Large intestine (tissue), 3 donors: ENCODE results near the gene AGAP3. TPM values are rescaled to one million over a fixed set of nuclear protein-coding genes. Genes with fewer than 3 reads are reported as not detected.

Experiments used
- DNase-seq, 2 donors: peaks; one replicate each; pipeline versions ENCODE4 v3.0.0 to v3.0.0-alpha.2; 2013
- H3K27ac ChIP-seq: one replicate; pipeline ENCODE4 v1.5.1; 2013; ENCODE audit warnings: low read length
- H3K27me3 ChIP-seq: 2 replicates; pipeline ENCODE4 v1.6.1; 2013; ENCODE audit warnings: low read length; ENCODE audit not compliant: control insufficient read depth, insufficient read depth
- H3K36me3 ChIP-seq: 2 replicates; pipeline ENCODE4 v1.6.1; 2013; ENCODE audit warnings: low read length; ENCODE audit not compliant: control insufficient read depth, insufficient read depth
- H3K4me1 ChIP-seq: one replicate; pipeline ENCODE4 v1.6.1; 2013; ENCODE audit warnings: low read length; ENCODE audit not compliant: control insufficient read depth, insufficient read depth
- H3K4me3 ChIP-seq: one replicate; pipeline ENCODE4 v1.5.1; 2013; ENCODE audit warnings: low read length
- H3K9me3 ChIP-seq: one replicate; pipeline ENCODE4 v1.6.1; 2013; ENCODE audit warnings: mild to moderate bottlenecking, low read depth, low read length, moderate library complexity; ENCODE audit not compliant: control insufficient read depth
- WGBS: methylation state at CpG from one replicate; pipeline ENCODE4 v1.1.5; 2013; ENCODE audit warnings: low lambda C conversion rate; ENCODE audit not compliant: insufficient coverage; 5-methylcytosine and 5-hydroxymethylcytosine counted together
- polyA plus RNA-seq: library from polyadenylated mRNA; unstranded; fragments of 120-200 nt; gene quantifications from one replicate; pipeline ENCODE4 v1.2.1, GENCODE V29; 2013

AGAP3 gene
- polyA plus RNA-seq, 1 donor: 58.0 TPM

DNA sequence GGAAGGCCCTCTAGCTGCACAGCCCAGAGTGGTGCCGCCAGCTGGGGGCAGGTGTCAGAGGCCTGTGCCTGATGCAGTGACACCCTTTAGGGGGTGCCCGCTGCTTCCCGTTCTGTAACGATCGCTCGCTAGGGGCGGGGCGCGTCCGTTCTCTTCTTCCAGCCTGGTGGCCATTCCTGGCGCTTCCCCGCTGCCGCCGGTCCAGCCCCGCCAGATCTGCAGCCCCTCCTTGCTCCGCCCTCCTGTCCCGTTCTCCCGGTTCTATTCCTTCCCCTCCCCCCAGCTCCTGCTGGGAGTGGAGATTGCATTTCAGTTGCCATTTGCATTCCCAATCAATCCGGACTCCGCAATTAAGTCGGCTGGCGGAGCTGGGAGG is 39.2 kb downstream of the AGAP3 start:
- Histone ChIP-seq H3K27me3 (no peaks in the 10 kb centered on the region), H3K36me3 (peaks cover 58% of the 10 kb centered on the region), H3K4me3 (peak overlapping the region; percentile 48), H3K27ac (no peak overlapping the region), H3K9me3 (peaks cover 7% of the 10 kb centered on the region), H3K4me1 (peaks cover 22% of the 10 kb centered on the region)
- WGBS: no CpG with 5 or more reads among the region's 22 CpGs
- DNase-seq: peak in 1 of 2 donors; percentile 51

- WGBS: no CpG with 5 or more reads among the region's 58 CpGs
- H3K4me3 ChIP-seq: peak overlapping the region; percentile 48
- peak in 1 of 2 donors; percentile 52 for DNase-seq
- H3K27me3 ChIP-seq: no peaks in the 10 kb centered on the region
- peaks cover 22% of the 10 kb centered on the region for H3K4me1 ChIP-seq
- H3K27ac ChIP-seq: no peak overlapping the region
- H3K36me3 ChIP-seq: peaks cover 58% of the 10 kb centered on the region
- H3K9me3 ChIP-seq: peaks cover 9% of the 10 kb centered on the region
These were observed 39.7 kb downstream of the AGAP3 start for GRCh38 chr7:151125846-151126481.

GRCh38 chr7:151126491-151127137 is 40.3 kb downstream of the AGAP3 start:
- H3K27me3 ChIP-seq: no peaks in the 10 kb centered on the region
- H3K4me3 ChIP-seq: no peak overlapping the region
- no peak overlapping the region for H3K27ac ChIP-seq
- peaks cover 15% of the 10 kb centered on the region for H3K9me3 ChIP-seq
- WGBS: no CpG with 5 or more reads among the region's 19 CpGs
- no peak for DNase-seq
- H3K36me3 ChIP-seq: peaks cover 59% of the 10 kb centered on the region
- peaks cover 22% of the 10 kb centered on the region for H3K4me1 ChIP-seq

- no peak overlapping the region for H3K4me3 ChIP-seq
- peaks cover 22% of the 10 kb centered on the region for H3K4me1 ChIP-seq
- H3K36me3 ChIP-seq: peaks cover 68% of the 10 kb centered on the region
- no peak overlapping the region for H3K27ac ChIP-seq
- no peaks in the 10 kb centered on the region for H3K27me3 ChIP-seq
- DNase-seq: no peak
- no CpG with 5 or more reads among the region's 14 CpGs for WGBS
- peaks cover 23% of the 10 kb centered on the region for H3K9me3 ChIP-seq
These were observed 41.9 kb downstream of the AGAP3 start for GRCh38 chr7:151128144-151128543.

DNA sequence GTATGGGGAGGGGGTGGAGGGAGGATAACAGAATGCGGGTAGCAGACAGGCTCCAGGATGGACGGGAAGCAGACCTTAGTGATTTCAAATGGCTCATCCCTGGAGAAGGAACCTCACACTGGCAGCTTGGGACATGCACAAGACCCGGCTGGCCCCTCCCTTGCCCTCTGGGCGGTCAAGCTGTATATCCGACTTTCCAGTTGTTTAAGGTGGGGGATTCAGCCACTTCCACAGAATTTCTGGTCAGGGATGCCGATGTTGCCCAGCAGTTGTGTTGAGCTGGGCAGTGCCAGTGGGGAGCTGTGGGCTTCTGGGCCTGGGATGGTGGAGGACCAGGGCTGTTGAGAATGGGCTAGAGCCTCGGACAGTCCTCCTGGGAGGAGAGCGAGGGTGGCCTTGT is 42.4 kb downstream of the AGAP3 start:
- Histone ChIP-seq H3K4me3 (no peak overlapping the region), H3K27ac (no peak overlapping the region), H3K4me1 (peaks cover 22% of the 10 kb centered on the region), H3K36me3 (peaks cover 67% of the 10 kb centered on the region), H3K9me3 (peaks cover 25% of the 10 kb centered on the region), H3K27me3 (no peaks in the 10 kb centered on the region)
- no peak for DNase-seq
- WGBS: no CpG with 5 or more reads among the region's 8 CpGs

GRCh38 chr7:151129117-151129959 is 43.1 kb downstream of the AGAP3 start:
- peaks cover 22% of the 10 kb centered on the region for H3K4me1 ChIP-seq
- no peak overlapping the region for H3K4me3 ChIP-seq
- no peaks in the 10 kb centered on the region for H3K27me3 ChIP-seq
- no CpG with 5 or more reads among the region's 28 CpGs for WGBS
- peak overlapping the region; percentile 63 for H3K27ac ChIP-seq
- peaks cover 68% of the 10 kb centered on the region for H3K36me3 ChIP-seq
- peaks cover 25% of the 10 kb centered on the region for H3K9me3 ChIP-seq
- peak; percentile 59 to 85 for DNase-seq

- Histone ChIP-seq H3K27me3 (no peaks in the 10 kb centered on the region), H3K36me3 (peaks cover 70% of the 10 kb centered on the region), H3K4me1 (peaks cover 20% of the 10 kb centered on the region), H3K9me3 (peaks cover 25% of the 10 kb centered on the region), H3K4me3 (no peak overlapping the region), H3K27ac (peak overlapping the region; percentile 63)
- DNase-seq: no peak
- no CpG with 5 or more reads among the region's 9 CpGs for WGBS
These were observed 43.8 kb downstream of the AGAP3 start for GRCh38 chr7:151129960-151130591.

GRCh38 chr7:151130741-151131157 is 44.5 kb downstream of the AGAP3 start:
- no CpG with 5 or more reads among the region's 17 CpGs for WGBS
- peaks cover 25% of the 10 kb centered on the region for H3K9me3 ChIP-seq

DNA sequence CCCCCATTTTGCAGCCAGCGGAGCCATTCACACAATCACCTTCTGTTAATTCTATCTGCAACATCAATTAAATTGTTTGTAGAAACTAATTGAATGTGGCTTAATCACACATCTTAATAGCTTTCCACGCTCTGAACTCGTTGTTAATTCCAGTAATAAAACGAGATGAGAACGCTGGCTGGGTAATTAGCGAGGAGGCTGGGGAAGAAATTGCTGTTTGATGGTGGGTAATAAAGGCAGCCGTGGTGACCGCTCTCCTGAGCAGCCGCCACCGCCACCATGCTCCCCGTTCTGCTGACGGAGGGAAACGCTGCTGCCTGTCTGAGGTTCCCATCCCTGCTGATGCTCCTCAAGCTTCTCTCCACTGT is 44.9 kb downstream of the AGAP3 start:
- Histone ChIP-seq H3K27me3 (no peaks in the 10 kb centered on the region), H3K36me3 (peaks cover 79% of the 10 kb centered on the region), H3K27ac (no peak overlapping the region), H3K9me3 (peaks cover 25% of the 10 kb centered on the region), H3K4me1 (peaks cover 12% of the 10 kb centered on the region), H3K4me3 (no peak overlapping the region)
- 50% methylated on average over 2 of the region's 13 CpGs for WGBS
- DNase-seq: no peak

More at GRCh38 chr7:151130741-151131157, 44.5 kb downstream of the AGAP3 start:
- no peak overlapping the region for H3K4me3 ChIP-seq
- H3K27ac ChIP-seq: no peak overlapping the region
- DNase-seq: no peak
- peaks cover 75% of the 10 kb centered on the region for H3K36me3 ChIP-seq
- peaks cover 14% of the 10 kb centered on the region for H3K4me1 ChIP-seq
- no peaks in the 10 kb centered on the region for H3K27me3 ChIP-seq
